CD14-positive monocyte (primary cell): ENCODE results near the gene NFKBIE. TPM values are rescaled to one million over a fixed set of nuclear protein-coding genes. Genes with fewer than 3 reads are reported as not detected.
A peak's percentile ranks its signal among the peaks of the same experiment; 100 is the strongest.

ENCODE experiments used
- DNase-seq, 3 donors: peaks; one replicate each; pipeline ENCODE4 v3.0.0-alpha.2; 2011 to 2022
- H2AFZ ChIP-seq: 2 replicates; pipeline ENCODE4 v1.6.0; 2012; ENCODE audit warnings: mild to moderate bottlenecking, low read depth, low read length, inconsistent platforms; ENCODE audit not compliant: insufficient read depth, poor library complexity, severe bottlenecking
- H3K27ac ChIP-seq, 2 donors: 1 replicate in 1 of 2; 2 replicates in 1 of 2; pipeline ENCODE4 v1.5.1; 2012 to 2013; ENCODE audit warnings: low read length in 2 of 2, control low read depth in 1 of 2, inconsistent platforms in 1 of 2, low read depth in 1 of 2, mild to moderate bottlenecking in 1 of 2
- H3K27me3 ChIP-seq, 2 donors: one replicate each; pipeline versions ENCODE4 v1.6.0 to v1.6.1; 2011 to 2013; ENCODE audit warnings: low read length in 2 of 2; ENCODE audit not compliant: control insufficient read depth in 2 of 2, insufficient read depth in 2 of 2
- H3K36me3 ChIP-seq, 2 donors: replicated peaks in 1 of 2; 1 replicate in 1 of 2; 2 replicates in 1 of 2; pipeline versions ENCODE4 v1.5.1 to v1.6.1; 2012 to 2013; ENCODE audit warnings: low read length in 2 of 2, control low read depth in 1 of 2, inconsistent platforms in 1 of 2, mild to moderate bottlenecking in 1 of 2; ENCODE audit not compliant: insufficient read depth in 2 of 2, control insufficient read depth in 1 of 2
- H3K4me1 ChIP-seq, 2 donors: 1 replicate in 1 of 2; 2 replicates in 1 of 2; pipeline versions ENCODE4 v1.5.1 to v1.6.1; 2012 to 2013; ENCODE audit warnings: low read length in 2 of 2, control low read depth in 1 of 2, inconsistent platforms in 1 of 2, mild to moderate bottlenecking in 1 of 2, moderate library complexity in 1 of 2; ENCODE audit not compliant: insufficient read depth in 2 of 2, control insufficient read depth in 1 of 2
- H3K4me2 ChIP-seq: replicated peaks from 2 replicates; pipeline ENCODE3; 2012; ENCODE audit warnings: low read length, moderate library complexity, mild to moderate bottlenecking; ENCODE audit not compliant: poor library complexity, severe bottlenecking; ENCODE audit errors: extremely low read depth
- H3K4me3 ChIP-seq, 3 experiments: fragments of 200-600 bp in 1 of 3; sonication (generic) in 1 of 3; replicated peaks in 1 of 3; 1 replicate in 2 of 3; 2 replicates in 1 of 3; pipeline ENCODE4 v1.5.1; 2011 to 2013; ENCODE audit warnings: low read length in 3 of 3, mild to moderate bottlenecking in 3 of 3, control low read depth in 2 of 3, low read depth in 2 of 3, inconsistent platforms in 1 of 3, moderate library complexity in 1 of 3
- H3K79me2 ChIP-seq: 2 replicates; pipeline ENCODE4 v1.6.0; 2012; ENCODE audit warnings: mild to moderate bottlenecking, control low read depth, inconsistent platforms, low read length, moderate library complexity; ENCODE audit not compliant: insufficient read depth
- H3K9ac ChIP-seq: 2 replicates; pipeline ENCODE4 v1.6.0; 2017; ENCODE audit warnings: low read length, mild to moderate bottlenecking; ENCODE audit not compliant: insufficient read depth, poor library complexity, severe bottlenecking
- H3K9me3 ChIP-seq, 2 donors: replicated peaks in 1 of 2; 1 replicate in 1 of 2; 2 replicates in 1 of 2; pipeline versions ENCODE4 v1.5.1 to v1.6.1; 2012 to 2013; ENCODE audit warnings: low read length in 2 of 2, control low read depth in 1 of 2; ENCODE audit not compliant: control insufficient read depth in 1 of 2, insufficient read depth in 1 of 2
- H4K20me1 ChIP-seq: 2 replicates; pipeline ENCODE4 v1.6.0; 2012; ENCODE audit warnings: mild to moderate bottlenecking, low read length, control low read depth, moderate library complexity; ENCODE audit not compliant: insufficient read depth
- H3K27ac Mint-ChIP-seq, 7 donors: one replicate each; pipeline ENCODE4 v1.8.0; 2020; ENCODE audit warnings: mild to moderate bottlenecking in 7 of 7, mixed read lengths in 7 of 7, moderate library complexity in 6 of 7, inconsistent platforms in 2 of 7
- H3K27me3 Mint-ChIP-seq, 3 donors: one replicate each; pipeline ENCODE4 v1.8.0; 2021 to 2022; ENCODE audit warnings: low read depth in 3 of 3, mild to moderate bottlenecking in 3 of 3, mixed read lengths in 3 of 3, moderate library complexity in 3 of 3, inconsistent platforms in 1 of 3
- H3K36me3 Mint-ChIP-seq, 2 donors: one replicate each; pipeline ENCODE4 v1.8.0; 2020; ENCODE audit warnings: mixed read lengths in 2 of 2, inconsistent platforms in 1 of 2, mild to moderate bottlenecking in 1 of 2
- H3K4me1 Mint-ChIP-seq: one replicate; pipeline ENCODE4 v1.8.0; 2020; ENCODE audit warnings: mild to moderate bottlenecking, mixed read lengths
- H3K4me3 Mint-ChIP-seq, 2 donors: one replicate each; pipeline ENCODE4 v1.8.0; 2020; ENCODE audit warnings: mild to moderate bottlenecking in 2 of 2, mixed read lengths in 2 of 2, moderate library complexity in 1 of 2
- H3K9me3 Mint-ChIP-seq, 7 donors: one replicate each; pipeline ENCODE4 v1.8.0; 2020 to 2022; ENCODE audit warnings: mixed read lengths in 7 of 7, mild to moderate bottlenecking in 6 of 7, moderate library complexity in 6 of 7, inconsistent platforms in 2 of 7
- CTCF ChIP-seq: fragments of 200-600 bp; IDR thresholded peaks from one replicate; pipeline ENCODE4 v1.8.0; 2022; ENCODE audit warnings: antibody characterized with exemption, mild to moderate bottlenecking
- WGBS: methylation state at CpG from one replicate; pipeline ENCODE4 v1.1.5; 2013; ENCODE audit warnings: missing lambda C conversion rate; ENCODE audit not compliant: insufficient coverage; 5-methylcytosine and 5-hydroxymethylcytosine counted together
- intact Hi-C, 2 donors: fragments of 100-400 bp; cut with micrococcal nuclease; formaldehyde crosslinking; loops; one replicate each; pipeline versions ENCODE4 v1.15.0 to v1.15.1; 2023
- polyA plus RNA-seq, 3 donors: library from polyadenylated mRNA; depleted of rRNA in 1 of 3; unstranded in 2 of 3; stranded (reverse) in 1 of 3; fragments of 300-500 nt in 2 of 3; fragments of >200 nt in 1 of 3; fragmentation: Illumina TruSeq in 2 of 3; gene quantifications; 1 replicate in 2 of 3; 2 replicates in 1 of 3; pipeline ENCODE4 v1.2.3, GENCODE V29; 2012 to 2021

Gene NFKBIE
- polyA plus RNA-seq, 3 donors: 19.9 to 108 (median 23.2) TPM

GRCh38 chr6:44250718-44251123 lies 14.6 kb downstream of the NFKBIE start:
- H3K36me3 Mint-ChIP-seq: peaks cover 72% of the 10 kb centered on the region in 2 donors

DNA sequence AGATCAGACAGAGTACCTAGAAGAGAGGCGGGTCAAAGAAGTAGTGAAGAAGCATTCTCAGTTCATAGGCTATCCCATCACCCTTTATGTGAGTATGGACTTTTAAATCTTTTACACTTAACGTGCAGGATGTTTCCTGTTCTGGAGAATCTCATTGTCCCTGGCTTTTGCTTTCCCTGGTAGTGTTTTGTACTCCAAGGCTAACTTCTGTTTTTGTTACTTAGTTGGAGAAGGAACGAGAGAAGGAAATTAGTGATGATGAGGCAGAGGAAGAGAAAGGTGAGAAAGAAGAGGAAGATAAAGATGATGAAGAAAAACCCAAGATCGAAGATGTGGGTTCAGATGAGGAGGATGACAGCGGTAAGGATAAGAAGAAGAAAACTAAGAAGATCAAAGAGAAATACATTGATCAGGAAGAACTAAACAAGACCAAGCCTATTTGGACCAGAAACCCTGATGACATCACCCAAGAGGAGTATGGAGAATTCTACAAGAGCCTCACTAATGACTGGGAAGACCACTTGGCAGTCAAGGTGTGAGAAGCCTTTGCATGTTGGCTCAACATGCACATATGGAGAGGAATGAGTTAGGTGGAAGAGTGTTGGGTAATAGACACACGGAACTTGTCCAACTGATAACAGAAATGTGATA lies 15.2 kb downstream of the NFKBIE start:
- Histone ChIP-seq H3K9ac (no peak overlapping the region), H2AFZ (no peak overlapping the region), H3K27me3 (no peaks in the 10 kb centered on the region), H3K9me3 (no peaks in the 10 kb centered on the region), H3K79me2 (peaks cover 42% of the 10 kb centered on the region), H3K4me3 (no peak overlapping the region), H3K4me2 (no peak overlapping the region), H3K36me3 (peaks cover 58 to 67% of the 10 kb centered on the region in 2 donors), H3K27ac (no peak overlapping the region), H4K20me1 (peaks cover 79% of the 10 kb centered on the region), H3K4me1 (peaks cover 19 to 36% of the 10 kb centered on the region in 2 donors)
- H3K27ac Mint-ChIP-seq: peak overlapping the region in 3 of 7 donors; percentile 4 to 22 (median 10)
- no peak overlapping the region for H3K4me3 Mint-ChIP-seq
- intact Hi-C loops: no loop called here
- 29% methylated on average over 2 of the region's 6 CpGs for WGBS
- DNase-seq: no peak
- H3K4me1 Mint-ChIP-seq: peaks cover 35% of the 10 kb centered on the region
- H3K36me3 Mint-ChIP-seq: peaks cover 66 to 67% of the 10 kb centered on the region in 2 donors
- H3K9me3 Mint-ChIP-seq: peaks cover 0 to 2% (median 0%) of the 10 kb centered on the region in 7 donors
- H3K27me3 Mint-ChIP-seq: peaks cover 0 to 5% (median 0%) of the 10 kb centered on the region in 3 donors
- no peak for TF ChIP-seq CTCF

More at GRCh38 chr6:44250718-44251123, 14.6 kb downstream of the NFKBIE start:
- no CpG with 5 or more reads among the region's 3 CpGs for WGBS
- Histone ChIP-seq H3K9ac (no peak overlapping the region), H3K36me3 (peaks cover 60 to 72% of the 10 kb centered on the region in 2 donors), H3K27me3 (no peaks in the 10 kb centered on the region), H3K4me2 (no peak overlapping the region), H3K79me2 (peaks cover 42% of the 10 kb centered on the region), H3K9me3 (no peaks in the 10 kb centered on the region), H3K27ac (no peak overlapping the region), H3K4me1 (peaks cover 16 to 33% of the 10 kb centered on the region in 2 donors), H2AFZ (no peak overlapping the region), H4K20me1 (peaks cover 85% of the 10 kb centered on the region), H3K4me3 (no peak overlapping the region)
- intact Hi-C loops: no loop called here
- peaks cover 0 to 2% (median 0%) of the 10 kb centered on the region in 7 donors for H3K9me3 Mint-ChIP-seq
- no peak overlapping the region for H3K4me3 Mint-ChIP-seq
- peaks cover 0 to 2% (median 0%) of the 10 kb centered on the region in 3 donors for H3K27me3 Mint-ChIP-seq
- peaks cover 34% of the 10 kb centered on the region for H3K4me1 Mint-ChIP-seq
- TF ChIP-seq CTCF: no peak
- no peak for DNase-seq
- peak overlapping the region in 2 of 7 donors; percentile 10 to 50 for H3K27ac Mint-ChIP-seq
